Sciatic nerve (tissue), 2 donors: ENCODE results near the gene ZNF181. TPM values are rescaled to one million over a fixed set of nuclear protein-coding genes. Genes with fewer than 3 reads are reported as not detected.

Experiments used
- ATAC-seq: fragments of 200-7000 bp; cut with Tn5 transposase; one replicate; pipeline ENCODE4 v1.9.1; 2020; ENCODE audit warnings: mild to moderate bottlenecking, moderate library complexity
- DNase-seq: peaks from one replicate; pipeline ENCODE4 v3.0.0-alpha.2; 2020; ENCODE audit warnings: low spot score
- intact Hi-C: fragments of 100-400 bp; cut with DNase I; formaldehyde crosslinking; loops from one replicate; pipeline ENCODE4 v1.14.2; 2022
- total RNA-seq: library from RNA; stranded (reverse); fragmentation: NEBNext Ultra II Directional; extraction: Animal tissue kit (Norgen Biotek cat#: 25700); gene quantifications from one replicate; pipeline ENCODE4 v1.2.1, GENCODE V29; 2021
- donor health status: DM: no; HTN: no; CAD: no.
- donor health status: DM: no; HTN: no; CAD: no.

ZNF181 gene
- total RNA-seq, 1 donor from 2014 or later: 17.4 TPM

DNA sequence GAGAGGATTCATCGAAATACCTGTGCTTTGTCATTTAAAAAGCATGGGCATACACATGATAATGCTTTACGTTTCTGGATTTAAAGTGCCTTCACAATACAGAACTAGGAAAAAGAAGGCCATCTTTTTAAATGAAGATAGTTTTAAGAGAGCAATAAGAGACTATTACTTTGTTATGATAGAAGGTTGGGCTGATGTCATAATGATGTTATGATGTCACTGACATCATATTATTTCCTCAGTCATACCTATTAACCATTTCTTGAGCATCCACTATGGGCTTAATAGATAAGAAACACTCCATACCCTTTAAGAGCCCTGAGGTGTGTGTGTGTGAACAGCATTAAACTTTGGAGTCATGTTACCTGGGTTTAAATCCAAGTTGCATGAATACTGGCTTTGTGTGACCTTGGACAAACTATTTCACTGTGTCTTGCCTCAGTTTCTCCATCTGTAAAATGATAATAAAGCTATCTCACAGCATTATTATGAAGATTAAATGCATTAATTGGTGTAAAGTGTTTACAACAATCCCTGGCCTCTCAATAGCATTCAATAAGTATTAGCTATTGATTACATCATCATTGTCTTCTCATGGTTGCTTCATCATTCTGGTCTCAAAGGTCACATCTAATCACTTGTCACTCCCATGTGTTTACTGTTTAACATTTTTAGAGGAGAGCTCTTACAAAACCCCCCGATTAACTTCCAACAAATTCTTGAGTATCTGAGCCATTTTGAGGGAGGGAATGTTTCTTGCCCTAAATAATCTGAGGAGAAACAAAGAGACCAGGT lies 11.1 kb downstream of the ZNF181 start:
- ATAC-seq (no peak), DNase-seq (no peak)
- intact Hi-C loops: no loop called here

DNA sequence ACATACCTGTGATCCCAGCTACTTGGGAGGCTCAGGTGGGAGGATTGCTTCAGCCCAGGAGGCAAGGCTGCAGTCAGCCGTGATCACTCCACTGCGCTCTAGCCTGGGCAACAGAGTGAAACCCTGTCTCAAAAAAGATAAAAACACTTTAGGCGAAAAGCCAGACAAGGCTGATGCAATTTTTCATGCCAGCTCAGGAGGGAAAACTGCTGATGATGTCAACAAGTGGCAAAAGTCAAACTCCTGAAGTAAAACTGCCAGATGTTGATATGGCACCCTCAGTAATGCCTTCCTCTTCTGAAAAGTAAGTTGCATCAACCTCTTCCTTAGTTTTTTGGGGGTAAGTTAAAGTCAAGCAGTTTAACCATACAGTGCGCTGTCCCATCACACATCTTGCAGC lies 23.4 kb downstream of the ZNF181 start:
- intact Hi-C loops: no loop called here
- ATAC-seq: no peak
- no peak for DNase-seq

DNA sequence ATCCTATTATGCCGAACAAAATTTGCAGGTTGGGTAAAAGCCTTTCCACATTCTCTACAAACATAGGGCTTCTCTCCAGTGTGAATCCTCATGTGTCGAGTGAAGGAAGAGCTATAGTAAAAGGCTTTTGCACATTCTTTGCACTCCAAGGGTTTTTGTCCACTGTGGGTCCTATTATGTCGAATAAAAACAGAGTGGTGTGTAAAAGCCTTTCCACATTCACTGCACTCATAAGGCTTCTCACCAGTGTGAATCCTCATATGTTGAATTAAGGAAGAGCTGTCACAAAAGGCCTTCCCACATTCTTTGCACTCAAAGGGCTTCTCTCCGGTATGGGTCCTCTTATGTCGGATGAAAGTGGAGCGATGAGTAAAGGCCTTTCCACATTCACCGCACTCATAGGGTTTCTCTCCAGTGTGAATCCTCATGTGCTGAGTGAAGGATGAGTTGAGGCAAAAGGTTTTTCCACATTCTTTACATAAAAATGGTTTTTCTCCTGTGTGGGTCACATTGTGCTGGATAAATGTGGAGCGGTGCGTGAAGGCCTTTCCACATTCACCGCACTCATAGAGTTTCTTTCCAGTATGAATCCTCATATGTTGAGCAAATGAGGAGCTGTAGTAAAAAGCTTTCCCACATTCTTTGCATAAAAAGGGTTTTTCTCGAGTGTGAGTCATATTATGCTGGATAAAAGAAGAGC lies 25.3 kb downstream of the ZNF181 start:
- intact Hi-C loops: no loop called here
- ATAC-seq: no peak
- DNase-seq: no peak

- ATAC-seq: no peak
- intact Hi-C loops: no loop called here
- no peak for DNase-seq
These were observed 32.3 kb downstream of the ZNF181 start for GRCh38 chr19:34766386-34766785.

GRCh38 chr19:34767951-34768350 lies 33.9 kb downstream of the ZNF181 start:
- intact Hi-C loops: no loop called here
- no peak for DNase-seq
- ATAC-seq: no peak

DNA sequence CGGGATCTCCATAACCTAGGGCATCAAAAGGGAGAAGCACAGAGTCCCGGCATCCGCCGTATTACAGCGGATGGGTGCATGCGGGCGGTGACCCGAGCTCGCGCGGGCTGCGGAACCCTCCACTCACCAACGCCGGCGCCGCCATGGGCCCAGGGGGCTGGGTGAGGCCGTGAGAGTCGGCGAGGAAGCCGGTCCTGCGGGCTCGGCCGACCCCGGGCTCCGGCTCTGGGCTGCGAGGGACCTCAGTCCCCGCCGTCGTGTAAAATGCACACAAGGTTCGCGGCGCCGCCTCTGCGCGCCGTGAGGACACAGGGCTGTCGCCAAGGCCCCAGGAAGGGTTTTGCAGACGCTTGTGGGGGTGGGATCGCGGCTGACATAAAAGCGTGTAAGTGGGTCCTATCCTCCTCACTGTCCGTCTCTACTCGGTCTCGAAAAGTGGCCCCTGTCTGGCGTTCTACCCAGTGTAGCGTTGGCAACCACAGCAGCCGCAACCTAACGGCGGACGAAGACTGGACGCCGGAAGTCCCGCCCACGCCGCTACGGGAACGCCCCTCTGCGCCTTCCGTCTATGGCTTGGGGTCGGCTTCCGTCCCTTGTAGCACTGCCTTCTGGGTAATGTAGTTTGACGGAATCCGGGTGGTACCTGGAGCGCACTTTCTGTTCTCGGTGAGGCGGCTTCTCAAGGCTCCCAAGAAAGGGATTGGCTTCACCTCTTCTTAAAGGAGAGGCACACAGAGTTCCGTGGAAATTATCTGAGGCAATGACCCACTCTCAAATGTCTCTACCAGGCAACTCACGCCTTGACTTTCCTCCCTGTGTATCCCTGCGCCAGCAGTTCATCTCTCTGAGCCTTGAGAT lies 38.9 kb downstream of the ZNF181 start, which contains the start of gene ZNF599:
ZNF599 (minus strand) TSS at position 519 of the 858 bp plus-strand sequence; CDS start at position 145, 374 bp downstream.
- peak; percentile 96 for DNase-seq
- ATAC-seq: peak; percentile 100

DNA sequence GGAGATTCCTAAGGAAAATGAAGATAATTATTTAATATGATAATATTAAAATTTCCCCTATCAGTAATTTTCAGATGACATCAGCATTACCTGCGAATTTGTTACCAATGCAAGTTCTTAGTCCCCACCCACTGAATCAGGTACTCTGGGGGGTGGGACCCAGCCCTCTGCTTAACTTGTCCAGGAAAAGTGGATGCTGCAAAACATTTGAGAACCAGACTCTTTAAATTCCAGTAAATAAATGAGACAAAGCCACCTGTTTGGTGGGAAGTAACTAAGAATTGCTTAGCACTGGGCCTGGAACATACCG lies 39.5 kb downstream of the ZNF181 start:
- ATAC-seq: no peak

More for the DNA sequence above, 38.9 kb downstream of the ZNF181 start, which contains the start of gene ZNF599:
- intact Hi-C loops: no loop called here

GRCh38 chr19:34774857-34775256 lies 40.8 kb downstream of the ZNF181 start:
- ATAC-seq (no peak), DNase-seq (no peak)
- intact Hi-C loops: no loop called here

More for the DNA sequence above, 39.5 kb downstream of the ZNF181 start:
- intact Hi-C loops: no loop called here
- DNase-seq: no peak

- ATAC-seq (no peak), DNase-seq (no peak)
- intact Hi-C loops: no loop called here
These were observed 44.3 kb downstream of the ZNF181 start for GRCh38 chr19:34778342-34778741.

DNA sequence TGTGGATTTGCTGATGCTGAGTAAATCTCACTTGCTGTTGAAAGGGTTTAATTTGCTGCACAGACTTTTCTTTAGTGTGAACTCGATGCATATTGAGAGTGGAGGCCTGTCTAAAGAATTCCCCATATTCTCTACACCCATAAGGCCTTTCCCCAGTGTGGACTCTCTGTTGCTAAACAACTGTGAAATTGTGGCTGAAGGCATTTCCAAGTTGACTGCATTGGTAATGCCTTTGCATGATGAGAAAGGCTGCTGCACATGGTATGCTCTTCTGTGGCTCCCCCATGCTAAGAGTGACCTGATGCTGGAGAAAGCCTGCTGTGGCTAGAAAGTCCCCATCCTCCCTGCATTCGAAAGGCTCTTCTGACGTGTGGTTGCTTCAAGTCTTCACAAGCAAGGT lies 45.6 kb downstream of the ZNF181 start:
- intact Hi-C loops: no loop called here
- no peak for ATAC-seq
- no peak for DNase-seq

GRCh38 chr19:34786236-34786635 lies 52.2 kb downstream of the ZNF181 start:
- no peak for DNase-seq
- ATAC-seq: no peak
- intact Hi-C loops: no loop called here

- intact Hi-C loops: no loop called here
- ATAC-seq: no peak
- DNase-seq: no peak
These were observed 53.2 kb downstream of the ZNF181 start for GRCh38 chr19:34787059-34787824.

GRCh38 chr19:34788074-34788473 lies 54.0 kb downstream of the ZNF181 start:
- no peak for DNase-seq
- intact Hi-C loops: no loop called here
- no peak for ATAC-seq

DNA sequence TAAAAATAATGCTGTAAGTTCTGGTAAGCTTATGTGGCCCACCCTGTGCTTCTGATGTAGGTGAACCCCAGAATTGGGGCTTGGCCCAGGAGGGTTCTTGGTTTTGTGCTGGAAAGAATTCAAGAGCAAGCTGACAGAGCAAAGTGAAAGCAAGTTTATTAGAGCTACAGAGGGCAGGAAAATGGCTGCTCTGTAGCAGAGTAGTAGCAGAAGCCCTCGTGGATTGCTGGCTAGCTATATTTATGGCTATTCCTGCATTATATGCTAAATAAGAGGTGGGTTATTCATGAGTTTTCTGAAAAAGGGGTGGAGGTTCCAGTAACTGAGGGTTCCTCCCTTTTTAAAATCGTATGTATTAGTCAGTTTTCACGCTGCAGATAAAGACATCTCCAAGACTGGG lies 59.5 kb downstream of the ZNF181 start:
- DNase-seq (no peak), ATAC-seq (no peak)
- intact Hi-C loops: no loop called here

DNA sequence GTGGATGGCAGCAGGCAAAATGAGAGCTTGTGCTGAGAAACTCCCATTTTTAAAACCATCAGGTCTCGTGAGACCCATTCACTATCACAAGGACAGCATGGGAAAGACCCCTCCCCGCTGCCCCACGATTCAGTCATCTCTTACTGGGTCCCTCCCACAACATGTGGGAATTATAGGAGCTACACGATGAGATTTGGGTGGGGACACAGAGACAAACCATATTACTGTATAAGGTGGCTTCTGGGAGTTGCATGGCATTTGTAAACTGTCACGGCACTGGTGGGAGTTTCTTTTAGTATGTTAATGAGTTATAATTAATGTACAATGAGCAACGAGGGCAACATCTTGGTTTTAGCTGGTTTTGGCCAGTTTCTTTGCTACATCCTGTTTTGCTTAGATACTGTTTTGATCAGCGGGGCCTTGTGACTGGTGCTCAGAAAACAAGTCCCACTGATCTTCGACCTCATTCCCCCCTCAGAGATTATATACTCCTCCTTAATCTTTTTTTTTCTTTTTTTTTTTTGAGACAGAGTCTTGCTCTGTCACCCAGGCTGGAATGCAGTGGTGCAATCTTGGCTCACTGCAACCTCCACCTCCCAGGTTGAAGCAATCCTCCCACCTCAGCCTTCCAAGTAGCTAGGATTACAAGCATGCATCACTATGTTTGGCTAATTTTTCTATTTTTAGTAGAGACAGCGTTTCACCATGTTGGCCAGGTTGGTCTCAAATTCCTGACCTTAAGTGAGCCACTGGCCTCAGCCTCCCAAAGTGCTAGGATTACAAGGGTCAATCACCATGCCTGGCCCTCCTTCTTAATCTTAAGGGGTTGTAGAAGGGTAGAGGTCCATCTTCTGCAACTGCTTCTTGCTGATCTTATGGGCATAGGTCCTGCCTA lies 60.3 kb downstream of the ZNF181 start:
- intact Hi-C loops: no loop called here
- no peak for ATAC-seq

More for the DNA sequence above, 60.3 kb downstream of the ZNF181 start:
- DNase-seq: no peak
